Type B pancreatic cell (in vitro differentiated cells): ENCODE data around the gene TLR9. TPM values are rescaled to one million over a fixed set of nuclear protein-coding genes. Genes with fewer than 3 reads are reported as not detected.
A peak's percentile ranks its signal among the peaks of the same experiment; 100 is the strongest.

Experiments used
- DNase-seq: peaks from one replicate; pipeline ENCODE4 v3.0.0; 2021; ENCODE audit warnings: mixed read lengths; ENCODE audit not compliant: unreplicated experiment; ENCODE audit errors: extremely low spot score
- H3K27ac Mint-ChIP-seq: 2 replicates; pipeline ENCODE4 v1.8.0; 2021; ENCODE audit warnings: mild to moderate bottlenecking, mixed read lengths
- H3K27me3 Mint-ChIP-seq: 2 replicates; pipeline ENCODE4 v1.8.0; 2021; ENCODE audit warnings: mixed read lengths
- H3K36me3 Mint-ChIP-seq: 2 replicates; pipeline ENCODE4 v1.8.0; 2021; ENCODE audit warnings: mixed read lengths
- H3K4me1 Mint-ChIP-seq: one replicate; pipeline ENCODE4 v1.8.0; 2021; ENCODE audit warnings: mixed read lengths; ENCODE audit not compliant: unreplicated experiment
- H3K4me3 Mint-ChIP-seq: 2 replicates; pipeline ENCODE4 v1.8.0; 2021; ENCODE audit warnings: mild to moderate bottlenecking, mixed read lengths
- H3K9me3 Mint-ChIP-seq: 2 replicates; pipeline ENCODE4 v1.8.0; 2021; ENCODE audit warnings: mixed read lengths
- total RNA-seq: library from RNA; stranded (reverse); gene quantifications from 2 replicates; pipeline ENCODE4 v1.2.1, GENCODE V29; 2021; ENCODE audit warnings: low replicate concordance
- TF ChIP-seq, protein P1 (sequence below): fragments of 200-600 bp; sonication (generic); conservative IDR thresholded peaks from 2 replicates; pipeline ENCODE4 v1.5.0; 2021; ENCODE audit warnings: antibody characterized with exemption, mild to moderate bottlenecking

TLR9 gene
- total RNA-seq, 1 donor from 2014 or later = 0.22 TPM

DNA sequence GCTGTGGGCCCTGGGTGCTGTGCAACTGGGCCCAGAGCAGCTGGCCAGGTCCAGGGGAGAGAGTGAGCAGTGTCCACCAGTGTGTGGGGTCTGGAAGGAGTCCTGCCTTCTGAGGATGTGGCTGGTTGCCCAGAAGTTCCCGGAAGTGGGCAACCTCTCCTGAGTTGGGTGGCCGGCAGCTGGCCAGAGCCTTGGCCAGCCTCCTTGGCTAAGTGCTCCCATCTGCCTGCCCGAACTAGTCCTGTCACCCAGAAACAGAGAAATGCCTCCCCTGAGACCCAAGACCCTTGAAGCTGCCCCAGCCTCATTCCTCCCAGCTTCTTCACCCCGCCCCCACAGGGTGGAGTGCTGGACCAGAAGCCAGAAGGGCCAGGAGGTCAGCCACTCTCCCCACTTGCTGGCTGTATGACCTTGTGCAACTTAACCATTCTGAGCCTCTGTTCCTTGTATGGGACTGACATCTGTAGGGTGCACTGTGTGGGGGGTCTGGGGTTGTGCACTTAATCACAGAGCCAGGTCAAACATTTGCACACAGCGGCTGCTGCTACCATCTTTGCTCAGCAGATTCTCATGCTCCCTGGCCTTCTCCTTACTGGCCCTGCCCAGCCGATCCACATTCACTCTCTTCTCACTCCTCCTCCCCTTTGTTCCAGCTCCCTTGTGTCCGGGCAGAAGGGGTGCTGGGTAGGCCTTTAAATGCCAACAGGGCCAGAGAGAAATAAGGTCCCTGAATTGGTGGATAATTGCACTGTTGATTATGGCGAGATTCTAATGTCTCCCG lies 35.0 kb downstream of the TLR9 start:
- Mint-ChIP-seq H3K27me3 (no peaks in the 10 kb centered on the region), H3K27ac (peak overlapping the region; percentile 43), H3K4me3 (no peak overlapping the region)

DNA sequence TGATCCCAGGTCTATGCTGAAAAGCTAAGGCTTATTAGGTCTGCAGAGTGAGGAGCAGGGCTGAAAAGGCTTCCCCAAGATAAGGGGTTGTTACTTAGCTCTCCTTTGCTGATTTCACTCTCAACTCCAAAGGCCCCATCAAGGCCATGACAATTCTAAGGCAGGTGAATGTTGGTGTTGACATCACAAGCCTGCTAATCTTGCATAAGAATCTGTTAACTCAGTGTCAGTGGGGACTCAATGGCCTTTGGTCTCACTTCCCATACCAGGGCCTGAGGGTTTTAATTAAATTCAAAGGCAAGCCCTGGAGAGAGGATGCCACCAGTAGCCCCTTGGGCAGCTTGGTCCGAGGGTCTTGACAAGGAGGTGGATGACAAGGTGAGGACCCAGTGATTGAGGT lies 36.9 kb downstream of the TLR9 start:
- Mint-ChIP-seq H3K27ac (peak overlapping the region; percentile 22), H3K36me3 (no peaks in the 10 kb centered on the region), H3K4me3 (no peak overlapping the region), H3K9me3 (no peaks in the 10 kb centered on the region), H3K4me1 (peaks cover 10% of the 10 kb centered on the region), H3K27me3 (no peaks in the 10 kb centered on the region)
- no peak for DNase-seq
- TF ChIP-seq, protein P1, sequence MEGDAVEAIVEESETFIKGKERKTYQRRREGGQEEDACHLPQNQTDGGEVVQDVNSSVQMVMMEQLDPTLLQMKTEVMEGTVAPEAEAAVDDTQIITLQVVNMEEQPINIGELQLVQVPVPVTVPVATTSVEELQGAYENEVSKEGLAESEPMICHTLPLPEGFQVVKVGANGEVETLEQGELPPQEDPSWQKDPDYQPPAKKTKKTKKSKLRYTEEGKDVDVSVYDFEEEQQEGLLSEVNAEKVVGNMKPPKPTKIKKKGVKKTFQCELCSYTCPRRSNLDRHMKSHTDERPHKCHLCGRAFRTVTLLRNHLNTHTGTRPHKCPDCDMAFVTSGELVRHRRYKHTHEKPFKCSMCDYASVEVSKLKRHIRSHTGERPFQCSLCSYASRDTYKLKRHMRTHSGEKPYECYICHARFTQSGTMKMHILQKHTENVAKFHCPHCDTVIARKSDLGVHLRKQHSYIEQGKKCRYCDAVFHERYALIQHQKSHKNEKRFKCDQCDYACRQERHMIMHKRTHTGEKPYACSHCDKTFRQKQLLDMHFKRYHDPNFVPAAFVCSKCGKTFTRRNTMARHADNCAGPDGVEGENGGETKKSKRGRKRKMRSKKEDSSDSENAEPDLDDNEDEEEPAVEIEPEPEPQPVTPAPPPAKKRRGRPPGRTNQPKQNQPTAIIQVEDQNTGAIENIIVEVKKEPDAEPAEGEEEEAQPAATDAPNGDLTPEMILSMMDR = no peak

More for the DNA sequence above, 35.0 kb downstream of the TLR9 start:
- TF ChIP-seq, protein P1 = no peak
- Mint-ChIP-seq H3K9me3 (no peaks in the 10 kb centered on the region), H3K4me1 (peaks cover 5% of the 10 kb centered on the region), H3K36me3 (no peaks in the 10 kb centered on the region)
- DNase-seq = no peak

DNA sequence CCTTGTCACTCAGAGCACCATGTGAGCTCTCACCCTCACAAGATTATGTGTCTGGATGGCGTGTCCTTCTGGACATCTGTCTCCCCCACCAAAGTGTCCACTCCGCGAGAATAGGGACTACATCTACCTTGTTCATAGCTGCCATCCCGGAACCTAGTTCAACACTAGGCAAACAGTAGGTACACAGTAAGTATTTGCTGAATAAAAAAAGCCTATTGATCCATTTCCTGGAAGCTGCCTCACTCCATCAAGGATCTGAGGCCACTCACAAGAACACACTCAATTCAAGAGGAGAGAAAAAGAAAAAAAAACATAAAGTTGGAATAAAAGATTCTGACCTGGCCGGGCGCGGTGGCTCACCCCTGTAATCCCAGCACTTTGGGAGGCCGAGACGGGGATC lies 38.7 kb downstream of the TLR9 start:
- H3K4me1 Mint-ChIP-seq = peaks cover 14% of the 10 kb centered on the region
- DNase-seq = no peak
- no peaks in the 10 kb centered on the region for H3K27me3 Mint-ChIP-seq
- H3K9me3 Mint-ChIP-seq = no peaks in the 10 kb centered on the region
- H3K4me3 Mint-ChIP-seq = no peak overlapping the region
- H3K36me3 Mint-ChIP-seq = no peaks in the 10 kb centered on the region
- H3K27ac Mint-ChIP-seq = no peak overlapping the region
- TF ChIP-seq, protein P1 = no peak

DNA sequence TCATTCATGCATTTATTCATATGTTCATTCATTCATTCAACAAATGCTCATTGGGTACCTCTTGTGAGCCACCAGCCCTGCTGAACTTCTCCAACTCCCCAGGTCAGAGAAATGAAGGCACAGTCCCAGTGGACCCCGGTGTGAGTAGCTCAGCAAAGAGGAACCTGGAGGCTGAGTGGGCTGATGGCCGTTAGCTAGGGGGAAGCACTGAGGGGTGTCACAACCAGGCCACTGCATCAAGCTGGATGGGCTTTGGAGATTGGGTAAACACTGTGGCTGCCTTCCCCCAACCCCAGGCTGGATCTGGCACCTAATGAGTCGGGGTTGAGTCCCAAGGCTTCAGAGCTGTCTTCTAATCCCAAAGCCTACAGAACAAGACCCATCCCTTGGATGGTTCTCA lies 39.6 kb downstream of the TLR9 start:
- no peak for DNase-seq
- Mint-ChIP-seq H3K9me3 (no peaks in the 10 kb centered on the region), H3K4me3 (no peak overlapping the region), H3K36me3 (no peaks in the 10 kb centered on the region), H3K27ac (no peak overlapping the region), H3K4me1 (peaks cover 14% of the 10 kb centered on the region), H3K27me3 (no peaks in the 10 kb centered on the region)
- TF ChIP-seq, protein P1 = no peak

DNA sequence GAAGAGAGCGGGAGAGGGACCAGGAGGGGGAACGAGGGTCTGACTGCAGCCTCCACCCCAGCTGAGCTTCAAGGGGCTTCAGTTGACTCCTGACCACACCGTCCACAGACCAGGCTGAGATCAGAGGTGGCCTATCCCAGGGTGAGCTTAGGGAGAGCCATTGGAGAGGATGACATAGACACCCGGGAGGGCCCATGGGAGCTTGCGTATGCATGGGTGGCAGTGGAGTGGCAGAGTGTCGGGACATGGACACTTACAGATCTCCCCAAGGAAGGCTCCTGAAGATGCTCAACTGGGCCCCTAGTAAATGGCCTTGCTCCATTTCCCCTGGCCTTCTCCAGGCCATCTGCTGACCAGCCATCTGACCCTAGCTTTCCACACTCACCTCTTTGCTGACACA lies 40.1 kb downstream of the TLR9 start:
- DNase-seq = no peak
- Mint-ChIP-seq H3K9me3 (no peaks in the 10 kb centered on the region), H3K27ac (no peak overlapping the region), H3K27me3 (no peaks in the 10 kb centered on the region), H3K36me3 (no peaks in the 10 kb centered on the region), H3K4me3 (no peak overlapping the region), H3K4me1 (peaks cover 14% of the 10 kb centered on the region)
- TF ChIP-seq, protein P1 = no peak
